Stimulated activated CD8-positive, alpha-beta memory T cell treated with anti-CD3 and anti-CD28 coated beads, Interleukin-4, amount 100 ng/mL, for 1 hour (primary cell): ENCODE measurements around the gene SYTL1.

Source experiments
- DNase-seq, 2 donors: peaks; one replicate each; pipeline ENCODE4 v3.0.0-alpha.2; 2020; ENCODE audit warnings: low read depth in 2 of 2, low spot score in 1 of 2

Gene SYTL1

DNA sequence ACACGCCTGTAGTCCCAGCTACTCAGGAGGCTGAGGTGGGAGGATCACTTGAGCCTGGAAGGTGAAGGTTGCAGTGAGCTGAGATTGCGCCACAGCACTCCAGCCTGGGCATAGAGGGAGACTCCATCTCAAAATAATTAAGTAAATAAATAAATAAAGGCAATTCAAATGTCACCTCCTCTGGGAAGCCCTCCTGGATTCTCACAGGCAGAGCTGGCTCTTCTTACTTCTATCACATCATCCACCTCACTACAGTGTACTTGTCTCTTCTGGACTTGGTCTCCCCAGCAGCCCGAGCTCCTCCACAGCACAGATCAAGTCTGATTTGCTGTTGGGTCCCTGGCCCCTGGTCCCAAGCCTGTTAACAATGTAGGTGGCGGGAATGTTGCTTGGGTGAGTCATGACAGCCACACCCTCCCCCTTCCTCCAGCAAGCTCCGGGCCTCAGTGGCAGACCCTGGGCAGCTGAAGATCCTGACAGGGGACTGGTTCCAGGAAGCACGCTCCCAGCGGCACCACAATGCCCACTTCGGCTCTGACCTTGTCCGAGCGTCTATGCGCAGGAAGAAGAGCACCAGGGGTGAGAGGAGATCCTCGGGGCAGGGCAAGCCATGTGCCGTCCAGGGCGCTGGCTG lies 5.3 kb downstream of the SYTL1 start:
- DNase-seq: no peak

DNA sequence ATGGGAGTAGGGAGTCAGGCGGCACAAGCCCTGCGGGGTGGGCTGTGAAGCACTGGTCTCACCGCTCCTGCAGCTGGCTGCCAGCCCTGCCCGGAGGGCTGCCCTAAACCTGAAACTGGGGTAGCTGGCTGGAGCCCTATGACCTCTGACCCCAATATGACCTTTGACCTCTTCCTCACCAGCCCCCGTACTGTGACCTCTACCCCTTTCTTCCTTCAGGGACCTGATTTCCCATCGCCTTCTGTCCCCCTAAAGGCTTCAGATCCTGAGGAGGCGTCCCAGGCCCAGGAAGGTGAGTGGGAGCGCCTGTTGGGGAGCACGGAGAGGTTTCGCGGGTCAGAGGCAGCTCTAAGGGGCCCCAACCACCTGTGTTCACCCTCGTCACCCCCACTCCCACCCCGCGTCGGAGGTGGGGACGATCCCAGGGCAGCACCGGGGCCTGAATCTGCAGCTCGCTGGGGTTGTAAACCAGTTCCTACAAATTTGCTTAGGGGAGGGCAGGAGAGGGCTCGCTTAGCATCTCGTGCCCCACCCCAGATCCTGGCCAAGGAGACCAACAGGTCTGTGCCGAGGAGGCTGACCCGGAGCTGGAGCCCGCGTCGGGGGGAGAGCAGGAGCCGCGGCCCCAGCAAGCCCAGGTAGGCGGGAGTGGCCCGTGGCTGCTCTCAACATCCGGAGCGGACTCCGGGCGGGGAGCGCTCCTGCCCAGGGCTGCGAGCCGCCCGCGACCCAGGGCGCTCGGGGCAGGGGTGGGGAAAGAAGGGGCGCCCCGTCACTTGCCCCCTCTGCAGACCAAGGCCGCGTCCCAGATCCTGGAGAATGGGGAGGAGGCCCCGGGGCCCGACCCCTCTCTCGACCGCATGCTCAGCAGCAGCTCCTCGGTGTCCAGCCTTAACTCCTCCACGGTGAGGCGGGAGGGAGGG lies 7.3 kb downstream of the SYTL1 start:
- no peak for DNase-seq

GRCh38 chr1:27349784-27350662 lies 8.2 kb downstream of the SYTL1 start:
- no peak for DNase-seq

GRCh38 chr1:27350663-27351540 lies 9.1 kb downstream of the SYTL1 start:
- DNase-seq: no peak

DNA sequence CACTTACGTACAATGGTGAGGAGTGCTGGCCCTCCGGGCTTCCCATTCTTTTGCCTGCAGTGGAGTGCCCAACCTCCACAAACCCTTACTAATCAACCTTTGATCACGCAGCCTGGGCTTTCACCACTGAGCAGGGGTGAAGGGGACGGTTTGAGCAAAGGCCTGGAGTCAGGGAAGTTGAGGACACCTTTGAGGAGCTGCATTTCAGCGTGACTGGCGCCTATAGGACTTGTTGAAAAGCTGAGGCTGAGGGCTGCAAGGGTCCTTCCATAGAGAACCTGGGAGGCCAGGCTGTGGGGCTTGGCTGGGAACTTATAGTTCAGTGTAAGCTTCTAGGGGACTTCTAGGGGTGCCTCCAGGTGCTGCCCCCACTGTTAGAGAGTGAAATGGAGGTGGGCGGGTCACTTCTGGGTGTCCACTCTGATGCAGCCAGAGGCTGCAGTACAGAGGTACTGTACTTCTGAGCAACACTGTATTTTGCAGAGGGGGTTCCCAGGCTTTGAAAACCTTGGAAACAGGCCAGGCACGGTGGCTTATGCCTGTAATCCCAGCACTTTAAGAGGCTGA lies 9.8 kb downstream of the SYTL1 start:
- DNase-seq: no peak

- no peak for DNase-seq
Measured at GRCh38 chr1:27353166-27353565, 11.3 kb downstream of the SYTL1 start.

- no peak for DNase-seq
Measured at GRCh38 chr1:27353629-27354028, 11.8 kb downstream of the SYTL1 start.

GRCh38 chr1:27355683-27356082 lies 13.9 kb downstream of the SYTL1 start:
- DNase-seq: no peak

GRCh38 chr1:27356277-27356618 lies 14.4 kb downstream of the SYTL1 start:
- DNase-seq: no peak

DNA sequence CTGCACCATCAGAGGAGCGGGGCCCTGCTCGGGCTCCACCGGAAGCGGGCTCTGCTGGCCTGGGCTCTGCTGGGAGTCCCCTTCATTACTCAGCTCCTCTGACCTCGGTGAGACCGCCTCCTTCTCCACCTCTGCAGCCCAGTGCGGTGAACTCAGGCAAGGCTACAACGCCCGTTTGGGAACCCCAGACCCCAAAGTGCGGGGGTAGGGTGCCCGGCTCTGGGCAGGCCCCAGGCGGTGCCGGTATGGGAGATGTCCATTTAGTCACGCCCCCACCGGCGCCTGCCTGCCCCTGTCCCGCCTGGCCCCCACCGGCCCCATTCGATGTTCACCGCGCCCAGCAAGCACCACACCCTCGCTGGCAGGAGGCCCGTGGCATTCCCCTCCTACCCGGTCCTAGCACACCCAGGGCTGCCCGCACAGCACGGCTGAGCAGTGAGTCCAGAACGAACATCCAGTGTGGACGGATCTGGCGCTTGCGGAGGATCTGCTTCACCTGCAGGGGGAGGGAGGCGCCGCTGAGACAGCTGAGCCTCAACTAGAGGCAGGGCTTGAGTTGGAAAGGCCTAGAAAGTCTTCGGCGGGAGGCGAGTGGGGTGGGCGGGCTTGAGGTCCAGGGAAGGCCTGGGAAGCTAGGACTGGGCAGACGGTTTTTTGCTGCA lies 14.9 kb downstream of the SYTL1 start:
- DNase-seq: no peak

DNA sequence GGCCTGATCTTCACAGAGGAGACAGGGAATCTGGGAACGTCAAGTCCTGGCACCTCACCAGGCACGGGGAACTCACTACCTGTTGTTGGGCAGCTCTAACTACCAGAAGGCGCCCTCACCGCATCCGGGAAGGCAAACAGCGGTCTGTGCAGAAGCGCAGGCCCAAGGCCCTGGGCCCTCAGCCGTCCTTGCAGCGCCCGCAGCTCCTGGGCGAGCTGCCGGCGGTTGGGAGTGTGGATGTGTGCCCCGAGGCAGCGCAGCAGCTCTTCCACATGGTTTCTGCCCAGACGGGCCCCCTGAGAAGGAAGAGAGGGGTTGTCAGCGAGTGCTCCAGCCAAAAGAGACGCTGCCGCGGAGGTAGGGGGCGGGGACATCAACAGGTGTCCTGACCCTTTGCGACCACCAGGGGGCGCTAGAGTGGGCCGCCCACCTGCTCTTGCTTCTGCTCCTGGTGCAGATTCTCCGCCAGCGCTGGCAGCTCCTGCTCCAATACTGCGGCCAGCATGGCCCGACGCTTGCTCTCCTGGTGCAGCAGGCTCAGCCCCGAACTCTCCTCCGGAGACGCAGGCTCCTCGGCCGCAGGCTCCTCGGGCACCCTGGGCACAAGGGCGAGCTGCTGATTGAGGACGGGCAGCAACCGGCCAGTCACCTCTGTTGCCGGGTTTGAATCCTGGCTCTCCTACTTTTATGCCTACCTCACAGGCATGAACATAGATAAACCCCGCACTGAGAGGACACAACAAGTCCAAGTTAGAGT lies 15.6 kb downstream of the SYTL1 start:
- peak; percentile 59 to 70 for DNase-seq

DNA sequence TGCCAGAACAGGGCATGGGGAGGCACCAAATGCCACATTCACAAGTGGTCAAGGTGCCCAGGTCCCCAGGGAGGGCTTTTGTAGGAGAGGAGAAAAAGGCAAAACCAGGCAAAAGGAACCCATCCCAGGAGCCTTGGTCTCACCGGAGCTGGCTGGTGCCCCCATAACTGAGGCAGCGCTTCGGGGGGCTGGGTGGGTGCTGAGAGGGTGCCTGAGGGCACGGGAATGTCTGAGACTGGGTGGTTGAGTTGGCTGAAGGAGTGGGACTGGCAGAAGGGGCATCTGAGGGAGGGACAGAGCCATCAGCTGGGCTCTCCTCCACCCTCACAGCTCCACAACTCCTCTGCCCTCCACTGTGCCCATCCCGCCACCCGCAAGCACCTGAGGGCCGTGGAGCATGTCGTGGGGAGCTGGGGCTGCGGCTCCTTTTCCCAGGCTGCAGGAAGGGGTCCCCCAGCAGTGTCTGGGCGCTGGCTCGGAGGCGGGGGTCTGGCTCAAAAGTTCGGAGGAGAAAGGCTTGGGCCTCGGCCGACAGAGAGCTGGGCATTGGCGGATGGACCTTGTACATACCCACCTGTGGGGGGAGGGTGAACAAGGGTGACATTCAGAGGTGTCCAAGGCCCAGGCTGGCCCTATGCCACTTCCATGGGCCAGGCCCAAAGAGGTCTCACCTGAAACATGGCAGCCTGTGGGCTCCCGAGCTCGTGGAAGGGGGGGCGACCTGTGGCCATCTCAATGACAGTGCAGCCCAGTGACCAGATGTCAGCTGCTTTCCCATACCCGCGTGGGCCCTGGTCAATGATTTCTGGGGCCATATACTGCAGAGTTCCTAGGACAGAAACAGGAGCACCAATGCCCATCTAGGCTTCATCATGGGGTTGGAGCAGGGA lies 16.5 kb downstream of the SYTL1 start:
- no peak for DNase-seq

- DNase-seq: no peak
Measured at GRCh38 chr1:27358928-27359313, 17.1 kb downstream of the SYTL1 start.

GRCh38 chr1:27359822-27360158 lies 18.0 kb downstream of the SYTL1 start:
- no peak for DNase-seq

GRCh38 chr1:27360159-27361043 lies 18.6 kb downstream of the SYTL1 start:
- no peak for DNase-seq

DNA sequence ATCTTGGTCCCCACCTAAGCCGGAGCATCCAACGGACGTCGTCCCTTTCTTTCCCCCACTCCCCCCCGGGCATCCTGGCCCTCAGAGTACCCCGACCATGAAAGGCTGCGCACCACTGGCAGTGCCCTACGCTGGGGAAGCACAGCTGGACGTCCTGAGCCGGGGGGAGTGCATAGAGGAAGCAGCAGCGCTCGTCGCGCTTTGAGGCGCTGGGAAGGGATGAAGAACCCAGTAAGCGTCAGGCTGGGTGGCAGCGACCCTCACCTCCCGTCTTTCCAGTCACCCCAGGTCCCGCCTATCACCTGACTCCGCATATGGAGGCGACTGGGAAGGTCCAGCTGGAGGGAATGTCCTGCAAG lies 19.2 kb downstream of the SYTL1 start:
- DNase-seq: no peak

DNA sequence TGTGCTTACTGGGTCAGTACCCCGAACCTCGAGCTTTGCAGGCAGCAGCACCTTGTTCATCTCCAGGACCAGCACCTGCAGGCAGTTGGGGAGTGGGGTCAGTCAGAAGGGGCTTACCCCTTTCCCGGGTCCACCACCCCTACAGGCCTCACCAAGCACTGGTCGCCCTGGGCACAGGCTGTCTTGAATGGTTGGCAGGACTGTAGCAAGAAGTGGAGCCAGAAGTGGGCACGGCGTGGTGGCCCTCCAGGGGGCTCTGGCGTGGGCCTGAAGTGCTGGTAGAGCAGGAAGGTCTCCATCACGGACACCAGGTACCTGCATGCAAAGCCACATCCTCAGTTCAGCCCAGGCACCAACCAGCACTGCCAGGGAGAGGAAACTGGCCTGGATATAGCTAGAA lies 19.7 kb downstream of the SYTL1 start:
- DNase-seq: no peak
